GM21717 (cell line): Measurements from ENCODE around the gene FHL1.
"Not testable (repeated sequence)": the region's sequence is repeated elsewhere in the genome, so short reads cannot be mapped to it uniquely, and the experiment has no call there.

Experiments
- ATAC-seq: cut with Tn5 transposase; IDR thresholded peaks from one replicate; pipeline ENCODE4 v1.9.1; 2021; ENCODE audit warnings: mild to moderate bottlenecking, moderate library complexity; ENCODE audit not compliant: unreplicated experiment

FHL1 gene

GRCh38 chrX:136206916-136207315, 59.6 kb downstream of the FHL1 start:
- ATAC-seq: no peak

GRCh38 chrX:136207546-136207945, 60.2 kb downstream of the FHL1 start:
- ATAC-seq: no peak

DNA sequence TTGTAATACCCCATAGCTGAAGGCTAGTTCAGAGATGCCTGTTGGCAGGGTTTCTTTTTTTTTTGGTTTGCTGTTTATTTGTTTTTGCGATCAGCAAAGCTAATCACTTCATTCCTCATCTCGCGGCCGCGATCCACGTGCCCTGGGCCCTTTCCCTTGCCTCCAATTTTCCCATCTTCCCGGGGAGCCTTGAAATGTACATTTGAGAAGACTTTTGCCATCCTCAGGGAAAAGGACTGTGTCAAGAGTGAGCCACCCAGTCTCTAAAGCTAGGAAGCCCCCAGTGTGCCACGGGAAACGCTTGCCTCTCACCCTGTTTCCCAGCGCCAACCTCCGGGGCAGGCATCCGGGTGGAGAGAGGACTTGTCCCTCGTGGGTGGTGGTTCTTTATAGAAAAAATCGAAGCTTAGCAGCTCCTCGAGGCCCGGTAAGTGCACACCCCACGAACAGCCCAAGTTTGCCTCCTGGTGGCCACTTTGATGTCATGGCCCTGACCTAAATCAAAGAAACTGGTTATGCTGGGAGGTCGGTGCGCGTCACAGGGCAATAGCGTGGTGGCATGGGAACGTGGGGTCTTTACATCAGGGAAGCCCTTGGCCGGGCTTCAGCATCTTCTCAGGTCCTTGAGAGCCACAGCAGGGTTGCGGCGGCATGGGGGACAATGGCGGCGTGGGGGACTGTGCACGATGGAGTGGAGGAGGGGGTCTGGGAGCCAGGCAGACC, 61.8 kb downstream of the FHL1 start:
- no peak for ATAC-seq

DNA sequence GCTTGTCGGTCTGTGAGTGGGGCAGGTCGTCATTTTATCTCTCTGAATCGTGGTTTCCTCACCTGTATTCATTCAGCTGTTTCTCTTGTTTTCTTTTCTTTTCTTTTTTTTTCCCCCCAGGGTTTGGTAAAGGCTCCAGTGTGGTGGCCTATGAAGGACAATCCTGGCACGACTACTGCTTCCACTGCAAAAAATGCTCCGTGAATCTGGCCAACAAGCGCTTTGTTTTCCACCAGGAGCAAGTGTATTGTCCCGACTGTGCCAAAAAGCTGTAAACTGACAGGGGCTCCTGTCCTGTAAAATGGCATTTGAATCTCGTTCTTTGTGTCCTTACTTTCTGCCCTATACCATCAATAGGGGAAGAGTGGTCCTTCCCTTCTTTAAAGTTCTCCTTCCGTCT, 62.4 kb downstream of the FHL1 start:
- ATAC-seq: no peak

DNA sequence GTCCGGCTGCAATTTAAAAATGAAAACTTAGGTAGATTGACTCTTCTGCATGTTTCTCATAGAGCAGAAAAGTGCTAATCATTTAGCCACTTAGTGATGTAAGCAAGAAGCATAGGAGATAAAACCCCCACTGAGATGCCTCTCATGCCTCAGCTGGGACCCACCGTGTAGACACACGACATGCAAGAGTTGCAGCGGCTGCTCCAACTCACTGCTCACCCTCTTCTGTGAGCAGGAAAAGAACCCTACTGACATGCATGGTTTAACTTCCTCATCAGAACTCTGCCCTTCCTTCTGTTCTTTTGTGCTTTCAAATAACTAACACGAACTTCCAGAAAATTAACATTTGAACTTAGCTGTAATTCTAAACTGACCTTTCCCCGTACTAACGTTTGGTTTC, 62.9 kb downstream of the FHL1 start:
- no peak for ATAC-seq

DNA sequence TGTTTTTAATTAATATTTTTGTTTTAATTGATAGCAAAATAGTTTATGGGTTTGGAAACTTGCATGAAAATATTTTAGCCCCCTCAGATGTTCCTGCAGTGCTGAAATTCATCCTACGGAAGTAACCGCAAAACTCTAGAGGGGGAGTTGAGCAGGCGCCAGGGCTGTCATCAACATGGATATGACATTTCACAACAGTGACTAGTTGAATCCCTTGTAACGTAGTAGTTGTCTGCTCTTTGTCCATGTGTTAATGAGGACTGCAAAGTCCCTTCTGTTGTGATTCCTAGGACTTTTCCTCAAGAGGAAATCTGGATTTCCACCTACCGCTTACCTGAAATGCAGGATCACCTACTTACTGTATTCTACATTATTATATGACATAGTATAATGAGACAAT, 63.5 kb downstream of the FHL1 start:
- no peak for ATAC-seq

DNA sequence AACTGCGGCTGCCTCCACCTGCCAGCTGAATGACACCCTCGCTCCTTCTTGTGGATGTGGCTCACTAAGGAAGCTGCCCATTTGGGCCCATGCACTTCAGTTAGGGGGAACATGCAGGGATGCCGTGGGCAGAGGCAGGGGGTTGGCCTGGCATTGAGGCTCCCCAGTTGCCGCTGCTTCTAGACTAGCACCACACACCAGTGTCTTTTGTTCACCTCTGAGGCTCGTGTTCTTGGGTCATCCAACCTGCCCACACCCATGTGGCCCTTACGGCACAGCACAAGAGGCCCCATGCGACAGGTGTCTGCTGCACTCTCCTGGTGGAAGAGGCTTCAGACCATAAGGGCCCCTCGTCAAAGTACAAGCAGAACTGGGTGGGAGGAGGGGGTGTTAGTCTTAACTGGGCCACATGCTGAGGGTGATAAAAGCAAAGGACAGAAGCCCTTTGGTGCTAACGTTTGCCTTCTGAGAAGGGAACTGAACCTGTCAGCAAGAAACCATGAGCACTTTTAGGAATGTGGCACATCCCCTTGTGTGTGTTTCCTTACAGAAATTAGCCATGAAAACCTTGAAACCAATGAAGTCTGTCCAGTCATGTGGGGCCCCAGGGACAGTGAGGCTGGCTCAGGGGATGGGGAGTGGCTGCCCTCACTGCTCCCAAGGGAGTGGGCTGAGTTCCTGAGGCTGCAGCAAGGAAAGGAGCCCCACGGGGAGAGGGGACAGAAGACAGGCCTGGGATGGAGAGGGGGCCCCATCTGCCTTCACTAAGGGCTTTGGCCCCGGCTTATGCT, 64.6 kb downstream of the FHL1 start:
- no peak for ATAC-seq

DNA sequence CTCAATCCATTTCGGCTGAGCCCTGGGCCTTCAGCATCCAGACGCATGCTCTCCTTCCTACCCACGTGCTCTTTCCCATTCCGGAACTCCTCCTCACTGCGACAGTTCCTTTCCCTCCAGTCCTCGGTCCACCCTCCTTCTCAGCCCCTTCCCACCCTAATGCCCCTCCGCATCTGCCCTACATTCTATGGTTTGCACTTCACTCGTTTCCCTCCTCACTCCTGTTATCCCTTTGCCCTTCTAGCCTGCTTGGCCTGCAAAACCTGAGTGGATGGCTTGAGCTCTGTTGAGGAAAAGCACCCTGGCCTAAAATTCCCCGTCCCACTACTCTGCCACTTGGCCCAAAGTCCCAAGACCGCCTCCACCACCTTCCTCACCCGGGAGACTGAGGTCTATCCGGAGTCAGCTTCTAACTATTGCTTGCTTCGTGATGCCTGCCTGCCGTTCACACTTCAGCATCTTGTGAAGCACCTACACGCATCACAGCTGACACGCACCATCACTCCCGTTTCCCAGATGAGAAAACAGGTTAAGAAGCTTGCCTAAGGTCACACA, 65.3 kb downstream of the FHL1 start:
- ATAC-seq: no peak

GRCh38 chrX:136214551-136214950, 67.2 kb downstream of the FHL1 start:
- ATAC-seq: no peak

GRCh38 chrX:136215559-136215958, 68.2 kb downstream of the FHL1 start:
- ATAC-seq: no peak

DNA sequence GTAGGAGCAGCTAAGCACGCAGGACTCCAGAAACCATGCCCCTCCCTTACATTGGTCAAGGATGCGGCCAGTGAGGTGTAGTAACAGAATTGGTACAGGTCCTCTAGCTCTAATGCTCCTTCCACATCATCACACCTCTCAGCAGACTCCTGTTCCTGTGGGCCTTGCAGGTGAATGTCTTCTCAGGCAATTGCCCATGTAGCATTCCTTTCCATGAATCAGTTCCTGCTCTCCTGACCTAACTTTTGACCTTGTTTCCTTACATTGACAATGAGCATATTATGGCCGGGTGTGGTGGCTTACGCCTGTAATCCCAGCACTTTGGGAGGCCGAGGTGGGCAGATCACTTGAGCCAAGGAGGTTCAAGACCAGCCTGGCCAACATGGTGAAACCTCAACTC, 72.6 kb downstream of the FHL1 start:
- no peak for ATAC-seq

GRCh38 chrX:136220540-136220939, 73.2 kb downstream of the FHL1 start:
- no peak for ATAC-seq

- ATAC-seq: no peak
These were observed 73.6 kb downstream of the FHL1 start for GRCh38 chrX:136220951-136221350.

DNA sequence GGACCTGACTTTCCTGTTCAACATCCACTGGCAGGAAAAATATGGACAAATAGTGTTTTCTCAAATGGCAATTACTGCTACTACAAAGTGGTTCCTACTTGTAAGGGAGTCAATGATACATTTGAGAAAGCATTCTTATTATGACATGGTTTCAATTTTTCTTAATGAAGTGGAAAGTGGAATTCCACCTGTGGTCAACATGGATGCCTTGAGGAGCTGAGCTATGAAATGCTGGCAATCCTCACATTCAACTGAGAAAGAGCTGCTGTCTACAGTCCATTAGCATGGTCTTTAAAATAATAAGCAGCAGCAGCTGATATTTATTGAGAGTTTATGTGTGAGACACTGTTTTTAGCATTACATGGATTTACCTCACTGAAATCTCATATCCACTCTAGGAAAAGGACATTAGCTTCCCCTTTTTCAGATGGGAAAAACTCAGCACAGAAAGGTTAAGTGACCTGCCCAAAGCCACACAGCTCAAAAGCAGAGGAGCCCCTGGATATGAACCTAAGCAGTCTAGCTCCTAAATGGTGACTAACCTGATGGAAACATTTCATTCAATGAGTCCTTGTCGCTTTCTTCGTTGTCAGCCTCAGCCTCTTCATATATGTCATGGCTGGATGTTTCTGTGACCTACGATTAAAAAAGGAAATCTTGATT, 74.6 kb downstream of the FHL1 start:
- ATAC-seq: no peak

GRCh38 chrX:136227074-136227473, 79.7 kb downstream of the FHL1 start:
- no peak for ATAC-seq

GRCh38 chrX:136227948-136228838, 80.9 kb downstream of the FHL1 start:
- ATAC-seq: no peak

GRCh38 chrX:136228839-136229207, 81.5 kb downstream of the FHL1 start:
- no peak for ATAC-seq

DNA sequence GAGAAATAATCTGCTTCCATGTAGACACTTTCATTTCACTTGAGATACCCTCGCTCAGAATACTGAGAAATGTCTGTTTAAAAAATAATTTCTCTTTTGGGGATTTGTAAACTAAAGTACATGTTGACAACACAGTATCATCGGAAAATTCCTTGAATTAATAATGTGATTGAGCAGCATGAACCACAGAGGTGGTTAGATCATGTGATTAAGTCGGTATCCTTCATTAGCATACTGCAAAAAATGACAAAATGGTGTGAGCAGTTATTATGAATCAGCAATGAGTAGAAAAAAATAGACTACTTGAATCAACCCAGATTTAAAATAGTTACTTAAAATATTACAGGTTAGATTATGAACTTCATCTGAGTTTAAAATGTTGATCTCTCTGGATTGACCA, 89.7 kb downstream of the FHL1 start:
- no peak for ATAC-seq

DNA sequence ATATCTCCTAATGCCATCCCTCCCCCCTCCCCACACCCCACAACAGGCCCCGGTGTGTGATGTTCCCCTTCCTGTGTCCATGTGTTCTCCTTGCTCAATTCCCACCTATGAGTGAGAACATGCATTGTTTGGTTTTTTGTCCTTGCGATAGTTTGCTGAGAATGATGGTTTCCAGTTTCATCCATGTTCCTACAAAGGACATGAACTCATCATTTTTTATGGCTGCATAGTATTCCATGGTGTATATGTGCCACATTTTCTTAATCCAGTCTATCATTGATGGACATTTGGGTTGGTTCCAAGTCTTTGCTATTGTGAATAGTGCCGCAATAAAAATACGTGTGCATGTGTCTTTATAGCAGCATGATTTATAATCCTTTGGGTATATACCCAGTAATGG, 90.5 kb downstream of the FHL1 start:
- ATAC-seq: not testable (repeated sequence)

GRCh38 chrX:136246201-136246600, 98.9 kb downstream of the FHL1 start:
- ATAC-seq: no peak
